ENCODE results near the gene TENM4.
"Not testable (repeated sequence)": the region's sequence is repeated elsewhere in the genome, so short reads cannot be mapped to it uniquely, and the experiment has no call there.

TENM4 gene

GRCh38 chr11:78991681-78992080, 449.1 kb downstream of the TENM4 start:
- no peak for DNase-seq

DNA sequence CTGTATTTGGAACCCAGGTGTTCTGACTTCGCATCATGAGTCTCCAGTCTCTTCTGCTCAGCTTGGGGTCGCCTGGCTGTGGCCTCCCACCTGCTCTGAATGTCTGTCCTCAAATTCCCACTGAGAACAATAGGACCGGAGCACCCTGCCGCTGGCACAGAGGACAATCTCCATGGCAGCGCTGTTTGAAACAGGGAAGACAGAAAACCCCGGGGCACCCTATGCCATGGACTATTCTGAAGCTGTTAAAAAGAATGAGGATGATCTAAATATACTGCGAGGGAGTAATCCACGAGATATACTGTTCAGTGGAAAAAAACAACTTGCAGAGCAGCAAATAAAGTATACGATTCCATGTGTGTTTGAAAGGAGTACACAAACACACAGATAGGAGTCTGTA, 450.6 kb downstream of the TENM4 start:
- no peak for DNase-seq

- DNase-seq, result no peak
These were observed 453.1 kb downstream of the TENM4 start for GRCh38 chr11:78987748-78988147.

DNA sequence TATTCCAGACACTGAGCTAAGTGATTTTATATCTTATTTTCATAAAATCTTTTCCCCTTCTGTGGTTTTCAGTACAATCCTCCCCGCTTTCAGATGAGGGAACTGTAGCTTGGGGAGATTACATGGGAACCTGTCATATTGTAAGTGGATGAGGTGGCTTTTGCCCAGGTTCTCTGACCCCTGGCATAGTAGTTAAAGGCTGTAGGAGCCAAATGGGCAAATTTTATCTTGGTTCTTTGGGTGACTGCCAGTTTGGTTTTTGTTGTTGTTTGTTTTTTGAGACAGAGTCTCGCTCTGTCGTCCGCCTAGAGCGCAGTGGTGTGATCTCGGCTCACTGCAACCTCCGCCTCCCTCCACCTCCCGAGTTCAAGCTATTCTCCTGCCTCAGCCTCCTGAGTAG, 454.5 kb downstream of the TENM4 start:
- DNase-seq, result no peak

DNA sequence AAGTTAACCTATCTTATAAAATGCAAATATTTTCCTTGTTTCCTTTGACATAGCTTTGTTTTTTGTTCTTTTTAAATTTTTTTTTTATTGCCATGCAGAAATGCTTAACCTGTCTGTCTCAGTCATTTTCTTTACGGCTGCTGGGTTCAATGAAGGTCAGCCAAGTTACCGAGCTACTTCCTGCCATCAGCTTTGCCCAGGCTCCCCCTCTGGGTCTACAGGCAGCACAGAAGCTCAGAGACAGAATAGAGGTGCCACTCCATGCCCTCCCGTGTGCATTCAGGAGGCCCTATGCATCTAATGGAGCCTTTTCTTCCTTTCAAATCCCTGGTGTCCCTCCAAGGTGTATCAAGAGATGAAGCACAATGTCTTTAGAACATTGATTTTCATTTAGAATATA, 455.2 kb downstream of the TENM4 start:
- no peak for DNase-seq

- DNase-seq, result no peak
These were observed 458.4 kb downstream of the TENM4 start for GRCh38 chr11:78982473-78982872.

GRCh38 chr11:78981153-78981552, 459.7 kb downstream of the TENM4 start:
- no peak for DNase-seq

DNA sequence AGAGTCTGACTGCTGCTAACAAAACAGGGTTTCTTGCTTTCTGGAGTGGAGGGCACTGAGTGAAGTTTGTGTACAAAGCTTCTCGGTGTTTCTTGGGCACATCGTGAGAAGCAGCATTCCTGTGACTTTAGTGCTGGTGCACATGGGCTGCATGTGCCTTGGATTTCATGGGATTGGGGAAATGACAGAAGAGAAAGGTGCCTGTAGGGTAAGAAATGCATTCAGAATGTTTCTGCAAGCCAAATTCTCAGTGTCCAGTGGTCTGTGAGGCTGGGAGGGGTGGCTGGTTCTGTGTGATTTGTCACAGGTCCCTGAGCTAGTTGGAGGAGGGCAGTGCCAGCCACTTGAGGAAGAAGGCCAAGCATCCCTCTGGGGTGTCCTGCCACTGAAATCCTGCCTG, 462.0 kb downstream of the TENM4 start:
- DNase-seq, result no peak

- DNase-seq, result not testable (repeated sequence)
These were observed 463.0 kb downstream of the TENM4 start for GRCh38 chr11:78977848-78978247.

GRCh38 chr11:78977009-78977408, 463.8 kb downstream of the TENM4 start:
- DNase-seq, result no peak

DNA sequence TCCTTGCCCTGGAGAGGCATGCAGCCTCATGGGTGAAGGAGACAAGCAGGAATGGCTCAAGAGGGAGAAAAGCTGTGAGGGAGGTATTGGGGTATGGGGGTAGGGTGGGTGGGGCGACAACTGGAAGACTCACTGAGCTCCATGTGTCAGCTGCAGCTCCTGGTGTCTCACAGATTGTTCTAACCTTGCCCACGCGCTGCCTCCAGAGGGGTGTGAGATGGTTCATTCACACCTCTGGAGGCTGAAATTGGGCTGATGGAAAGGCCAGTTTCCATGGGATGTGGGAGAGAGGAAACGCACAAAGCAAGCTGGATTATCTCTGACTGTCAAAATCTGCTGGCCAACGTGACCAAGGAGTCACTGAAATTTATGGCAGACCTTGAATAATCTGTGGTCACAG, 465.7 kb downstream of the TENM4 start:
- DNase-seq, result no peak

- DNase-seq, result no peak
These were observed 467.0 kb downstream of the TENM4 start for GRCh38 chr11:78973876-78974275.

DNA sequence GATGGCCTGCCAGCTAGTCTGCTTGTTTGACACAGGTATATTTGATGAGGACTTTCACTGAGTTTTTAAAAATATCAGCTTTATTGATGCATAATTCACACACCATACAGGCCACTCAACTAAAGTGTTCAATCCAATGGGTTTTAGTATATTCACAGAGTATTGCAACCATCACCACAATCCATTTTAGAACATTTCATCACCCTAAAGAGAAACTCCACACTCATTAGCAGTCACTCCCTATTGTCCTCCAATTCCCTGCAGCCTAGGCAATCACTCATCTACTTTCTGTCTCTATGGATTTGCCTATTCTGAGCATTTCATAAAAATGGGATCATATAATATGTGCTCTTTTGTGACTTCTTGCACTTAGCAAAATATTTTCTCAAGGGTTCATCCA, 468.2 kb downstream of the TENM4 start:
- no peak for DNase-seq

DNA sequence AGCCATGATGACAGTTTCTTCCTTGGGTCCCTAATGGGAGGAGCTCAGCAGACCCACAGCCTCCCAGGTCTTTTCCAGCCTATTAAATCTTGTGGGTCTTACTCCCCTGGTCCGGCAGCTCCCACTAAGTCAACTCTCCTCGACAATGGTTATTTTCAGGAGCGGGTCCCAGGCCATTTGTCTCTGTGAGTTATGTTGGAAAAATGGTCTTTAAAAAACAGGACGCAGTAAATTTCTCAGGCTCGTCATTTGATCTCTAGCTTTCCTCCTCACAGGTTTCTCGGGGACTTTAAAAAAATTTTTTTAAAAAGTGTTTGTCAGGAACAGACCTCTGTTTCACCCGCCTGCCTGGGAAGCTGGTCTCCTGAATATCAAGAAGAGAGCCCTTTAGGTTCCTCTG, 468.7 kb downstream of the TENM4 start:
- no peak for DNase-seq

- no peak for DNase-seq
These were observed 473.0 kb downstream of the TENM4 start for GRCh38 chr11:78967811-78968210.

DNA sequence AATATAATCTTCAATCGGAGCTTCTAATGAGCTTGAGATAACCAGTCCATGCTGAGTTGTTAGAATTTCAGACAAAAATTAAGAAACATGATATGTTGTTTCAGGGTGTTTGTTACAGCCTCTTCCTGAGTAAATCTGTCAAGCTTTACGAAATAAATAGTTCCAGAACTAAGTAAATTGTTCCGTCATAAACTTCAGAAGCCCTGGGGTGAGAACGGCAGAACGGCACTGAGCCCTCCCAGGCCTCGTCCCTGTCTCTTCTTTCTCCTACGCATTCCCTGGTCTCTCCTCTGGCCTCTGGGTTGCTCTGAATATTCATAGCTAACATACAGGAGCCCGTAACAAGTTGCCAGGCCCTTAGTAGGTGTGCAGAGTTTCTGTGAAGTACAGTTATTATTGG, 475.4 kb downstream of the TENM4 start:
- no peak for DNase-seq

GRCh38 chr11:78961937-78962701, 478.7 kb downstream of the TENM4 start:
- DNase-seq, result no peak

DNA sequence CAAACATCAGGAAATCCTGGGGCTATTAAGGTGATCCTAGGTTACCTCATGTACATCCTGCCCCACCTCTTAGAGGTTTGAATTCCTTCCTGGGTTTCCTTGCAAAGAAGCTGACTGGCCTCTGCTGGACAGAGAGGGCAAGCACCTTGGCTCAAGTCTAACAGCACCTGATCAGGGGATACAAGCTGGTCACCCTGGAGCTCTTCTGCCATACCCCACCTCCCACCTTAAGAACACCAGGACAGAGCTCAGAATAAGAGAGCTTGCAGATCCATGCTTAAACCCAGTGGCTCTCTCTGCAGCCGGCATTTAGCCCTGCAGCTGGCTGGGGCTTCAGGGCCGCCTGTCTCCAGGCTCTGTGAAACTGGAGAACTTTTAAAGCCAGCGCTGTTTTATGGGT, 479.6 kb downstream of the TENM4 start:
- DNase-seq, result peak; percentile 2

DNA sequence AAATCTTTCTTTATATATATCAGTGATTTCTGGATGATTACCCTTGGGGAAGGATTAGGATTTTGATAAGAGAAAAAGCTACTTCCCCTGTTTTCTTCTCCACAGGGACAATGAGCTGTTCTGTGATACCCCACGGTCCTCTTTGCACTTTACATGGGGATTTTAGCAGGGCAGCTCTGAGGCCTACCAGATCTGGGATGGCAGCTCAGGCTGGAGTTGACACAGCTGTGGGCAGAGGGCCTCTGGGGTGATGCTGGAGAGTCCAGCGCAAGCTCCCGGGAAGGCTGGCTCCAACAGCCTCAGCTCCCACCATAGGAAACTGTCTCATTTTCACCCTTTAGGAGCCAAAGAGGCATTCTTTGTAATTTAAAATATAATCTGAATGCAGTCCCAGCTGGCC, 482.4 kb downstream of the TENM4 start:
- no peak for DNase-seq

DNA sequence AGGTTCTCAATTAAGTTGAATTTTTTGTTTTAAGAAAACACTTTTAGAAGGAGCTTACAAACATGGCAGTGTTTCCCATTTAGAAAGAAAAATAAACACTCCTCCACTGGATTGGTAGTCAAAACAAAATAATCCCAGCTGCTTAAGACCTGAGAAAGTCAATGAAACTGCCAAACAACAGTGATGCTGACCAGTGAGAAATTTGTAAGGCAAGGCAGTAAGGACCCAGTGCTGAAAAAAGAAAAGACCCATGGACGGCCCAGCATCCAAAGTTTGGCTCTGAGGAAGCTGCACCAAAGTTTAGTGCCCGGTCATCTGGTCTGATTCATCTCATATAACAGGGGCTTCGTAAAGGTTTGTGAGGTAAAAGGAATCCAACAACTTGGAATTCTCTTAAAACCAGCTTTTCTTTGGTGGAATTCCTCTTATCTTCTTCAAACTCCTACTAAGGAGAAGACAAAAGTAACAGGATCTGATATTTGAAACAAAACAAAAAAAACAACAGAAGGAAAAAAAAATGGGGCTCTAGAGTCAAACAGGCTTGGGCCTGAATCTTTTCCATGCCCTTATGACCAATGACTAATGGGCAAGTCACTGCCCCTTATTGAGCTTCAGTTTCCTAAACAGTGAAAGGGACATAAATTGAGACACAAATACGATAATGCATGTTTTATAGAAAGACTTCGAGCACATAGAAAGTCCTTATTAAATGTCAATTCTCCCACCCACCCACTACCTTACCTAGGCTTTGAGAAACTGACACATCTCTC, 483.2 kb downstream of the TENM4 start:
- DNase-seq, result no peak

GRCh38 chr11:78954696-78955095, 486.1 kb downstream of the TENM4 start:
- DNase-seq, result no peak

GRCh38 chr11:78954261-78954660, 486.6 kb downstream of the TENM4 start:
- DNase-seq, result no peak

DNA sequence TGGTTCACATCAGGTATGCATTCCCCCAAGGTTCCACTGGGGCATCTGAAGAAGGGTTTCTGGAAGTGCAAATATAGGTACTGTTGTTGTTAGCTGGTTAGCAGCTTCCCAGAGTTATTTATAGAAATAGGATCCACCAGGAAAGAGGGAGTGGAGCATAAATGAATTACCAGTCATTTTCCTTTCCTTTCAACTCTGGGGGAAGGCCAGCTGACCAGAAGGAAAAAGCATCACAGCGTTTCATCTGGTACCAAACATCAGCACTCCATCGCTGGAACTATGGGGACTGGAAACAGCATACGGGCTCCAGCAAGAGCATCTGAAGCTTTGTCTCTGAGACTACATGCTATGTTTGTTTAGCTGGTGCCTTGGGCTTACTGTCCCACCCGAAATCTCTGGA, 487.9 kb downstream of the TENM4 start:
- no peak for DNase-seq

DNA sequence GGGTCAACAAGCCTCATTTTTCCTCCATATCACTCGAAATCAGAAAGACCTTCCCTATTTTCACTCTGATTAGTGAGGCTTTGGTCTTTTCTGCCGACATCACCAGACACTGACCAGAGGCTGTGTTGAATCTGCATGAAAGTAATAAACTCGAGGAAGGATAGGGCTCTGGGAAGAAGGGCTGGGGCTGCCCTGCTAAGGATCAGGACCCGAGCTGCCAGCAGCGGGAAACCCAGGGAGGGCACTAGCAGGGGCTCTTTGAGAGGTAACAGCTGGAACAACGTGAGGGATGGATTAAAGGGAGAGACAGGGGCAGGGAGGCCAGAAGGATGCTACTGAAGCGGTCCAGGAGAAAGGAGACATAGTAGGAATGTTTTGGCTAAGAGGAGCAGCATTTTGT, 488.7 kb downstream of the TENM4 start:
- DNase-seq, result no peak

Data from NCI-H446 treated with DMSO at 0.1 percent for 48 hours (cell line).